Testis (tissue), 3 donors: ENCODE data around the gene CUBN. TPM values are rescaled to one million over a fixed set of nuclear protein-coding genes. Genes with fewer than 3 reads are reported as not detected.
"Not testable (repeated sequence)": the region's sequence is repeated elsewhere in the genome, so short reads cannot be mapped to it uniquely, and the experiment has no call there.

Experiments used
- DNase-seq: peaks from one replicate; pipeline ENCODE4 v3.0.0-alpha.2; 2019
- H3K27ac ChIP-seq, 2 donors: fragments of 200-600 bp; sonication (generic); one replicate each; pipeline ENCODE4 v1.5.1; 2019
- H3K27me3 ChIP-seq: fragments of 200-600 bp; sonication (generic); one replicate; pipeline ENCODE4 v1.5.1; 2019
- H3K36me3 ChIP-seq: fragments of 200-600 bp; sonication (generic); one replicate; pipeline ENCODE4 v1.5.1; 2017; ENCODE audit warnings: low read depth; ENCODE audit errors: missing control alignments
- H3K4me1 ChIP-seq: fragments of 200-600 bp; sonication (generic); one replicate; pipeline ENCODE4 v1.5.1; 2019
- H3K4me3 ChIP-seq, 2 donors: fragments of 200-600 bp; sonication (generic); one replicate each; pipeline ENCODE4 v1.5.1; 2017 to 2019
- H3K9me3 ChIP-seq: fragments of 200-600 bp; sonication (generic); one replicate; pipeline ENCODE4 v1.5.1; 2017
- POLR2A ChIP-seq: fragments of 450-650 bp; IDR thresholded peaks from one replicate; pipeline ENCODE4 v1.6.1; 2017; ENCODE audit warnings: antibody characterized with exemption, mild to moderate bottlenecking, moderate library complexity
- WGBS, 2 donors: methylation state at CpG; one replicate each; pipeline ENCODE4 v1.1.5; 2018; 5-methylcytosine and 5-hydroxymethylcytosine counted together
- intact Hi-C: fragments of 100-400 bp; cut with DNase I; formaldehyde crosslinking; loops from one replicate; pipeline ENCODE4 v1.15.1; 2023; ENCODE audit warnings: low total_unique reads
- polyA plus RNA-seq: library from polyadenylated mRNA; stranded (reverse); fragments of 350-450 nt; fragmentation: Illumina TruSeq; extraction: RNeasy Lipid Tissue Mini Kit (QIAGEN cat#74804); gene quantifications from one replicate; pipeline ENCODE4 v1.2.3, GENCODE V29; 2014; ENCODE audit warnings: low read depth, low replicate concordance; ENCODE audit not compliant: insufficient read depth
- total RNA-seq, 2 donors: library from RNA; depleted of rRNA; stranded (reverse); fragments of >200 nt; gene quantifications; one replicate each; pipeline ENCODE4 v1.2.3, GENCODE V29; 2016
- TF ChIP-seq, protein P1 (sequence below), 3 experiments: fragments of 450-650 bp in 2 of 3; fragments of 200-600 bp in 1 of 3; sonication (generic) in 1 of 3; IDR thresholded peaks; one replicate each; pipeline ENCODE4 v1.5.1; 2016 to 2019; ENCODE audit warnings: antibody characterized with exemption in 3 of 3, mild to moderate bottlenecking in 2 of 3, moderate library complexity in 1 of 3

The CUBN gene
- total and polyA plus RNA-seq, 3 donors from 2014 or later = 11.0 to 39.3 (median 19.2) TPM

DNA sequence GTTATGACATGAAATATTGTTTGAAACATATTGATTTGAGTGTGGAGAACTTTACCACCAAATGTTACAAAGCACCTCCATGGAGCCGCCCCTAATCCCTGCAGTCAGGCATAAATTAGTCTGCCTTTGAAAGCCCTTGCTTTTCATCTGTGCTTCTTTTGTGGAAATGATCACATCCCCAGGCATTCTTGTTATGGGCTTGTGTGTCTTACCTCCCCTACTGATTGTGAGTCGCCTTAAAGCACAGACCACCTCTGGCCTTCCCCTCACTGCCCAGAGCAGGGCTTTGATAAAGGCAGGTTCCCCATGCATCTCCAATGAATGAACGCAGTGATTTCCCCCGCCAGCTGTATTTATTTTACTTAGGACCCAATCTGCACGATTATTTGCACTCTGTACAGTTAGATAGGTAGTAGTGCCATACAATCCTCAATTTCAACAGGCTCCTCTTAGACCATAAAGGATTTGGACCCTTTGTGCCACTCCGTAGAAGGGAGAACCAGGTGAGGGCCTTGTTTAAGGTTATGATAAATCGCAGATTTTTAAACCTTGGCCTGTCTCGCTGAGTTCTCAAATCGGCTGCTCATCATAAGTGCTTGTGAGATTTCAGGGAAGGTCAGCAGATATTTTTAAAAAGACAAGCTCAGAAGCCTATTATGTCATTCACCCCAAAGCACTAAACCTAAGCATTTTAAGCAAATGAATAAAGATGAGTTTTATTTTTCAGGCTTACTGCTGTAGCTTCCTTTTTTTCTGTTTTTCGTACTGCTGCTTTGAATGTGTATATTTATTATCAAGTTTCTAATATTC lies 107.8 kb downstream of the CUBN start:
- no peak overlapping the region for H3K4me3 ChIP-seq
- intact Hi-C loops = no loop called here
- 67 to 68% methylated on average over 10 of the region's 10 CpGs for WGBS, 2 donors
- H3K9me3 ChIP-seq = no peaks in the 10 kb centered on the region
- no peak for DNase-seq
- no peaks in the 10 kb centered on the region for H3K27me3 ChIP-seq
- no peak overlapping the region for H3K27ac ChIP-seq
- H3K36me3 ChIP-seq = no peaks in the 10 kb centered on the region
- TF ChIP-seq, protein P1, sequence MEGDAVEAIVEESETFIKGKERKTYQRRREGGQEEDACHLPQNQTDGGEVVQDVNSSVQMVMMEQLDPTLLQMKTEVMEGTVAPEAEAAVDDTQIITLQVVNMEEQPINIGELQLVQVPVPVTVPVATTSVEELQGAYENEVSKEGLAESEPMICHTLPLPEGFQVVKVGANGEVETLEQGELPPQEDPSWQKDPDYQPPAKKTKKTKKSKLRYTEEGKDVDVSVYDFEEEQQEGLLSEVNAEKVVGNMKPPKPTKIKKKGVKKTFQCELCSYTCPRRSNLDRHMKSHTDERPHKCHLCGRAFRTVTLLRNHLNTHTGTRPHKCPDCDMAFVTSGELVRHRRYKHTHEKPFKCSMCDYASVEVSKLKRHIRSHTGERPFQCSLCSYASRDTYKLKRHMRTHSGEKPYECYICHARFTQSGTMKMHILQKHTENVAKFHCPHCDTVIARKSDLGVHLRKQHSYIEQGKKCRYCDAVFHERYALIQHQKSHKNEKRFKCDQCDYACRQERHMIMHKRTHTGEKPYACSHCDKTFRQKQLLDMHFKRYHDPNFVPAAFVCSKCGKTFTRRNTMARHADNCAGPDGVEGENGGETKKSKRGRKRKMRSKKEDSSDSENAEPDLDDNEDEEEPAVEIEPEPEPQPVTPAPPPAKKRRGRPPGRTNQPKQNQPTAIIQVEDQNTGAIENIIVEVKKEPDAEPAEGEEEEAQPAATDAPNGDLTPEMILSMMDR (IDR thresholded peaks at IDR 0.05) = no peak
- no peak for TF ChIP-seq POLR2A
- peaks cover 19% of the 10 kb centered on the region for H3K4me1 ChIP-seq

DNA sequence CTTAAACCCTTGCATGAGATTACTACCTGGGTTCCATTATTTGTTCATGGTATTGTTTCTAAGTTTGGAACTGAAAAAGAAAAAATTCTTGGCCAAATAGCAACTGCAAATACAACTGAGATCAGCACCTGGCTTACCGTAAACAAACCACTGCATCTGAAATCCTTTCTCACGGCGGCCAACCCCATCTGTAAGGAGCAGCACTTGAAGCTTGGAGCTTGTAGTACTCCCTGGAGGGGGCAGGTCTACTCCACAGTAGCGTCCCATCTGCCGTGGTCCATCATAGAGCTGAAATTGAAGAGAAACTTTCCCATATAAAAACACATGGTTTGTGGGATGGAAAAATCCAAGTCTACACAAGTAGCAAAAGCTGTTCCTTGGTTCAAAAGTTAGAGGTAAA lies 109.9 kb downstream of the CUBN start:
- no peak for TF ChIP-seq POLR2A
- TF ChIP-seq, protein P1 (IDR thresholded peaks at IDR 0.05) = no peak
- no peak for DNase-seq
- 92 to 96% methylated on average over 5 of the region's 5 CpGs for WGBS, 2 donors
- no peaks in the 10 kb centered on the region for H3K36me3 ChIP-seq
- H3K27me3 ChIP-seq = no peaks in the 10 kb centered on the region
- peaks cover 7% of the 10 kb centered on the region for H3K4me1 ChIP-seq
- no peak overlapping the region for H3K27ac ChIP-seq
- intact Hi-C loops = no loop called here
- no peak overlapping the region for H3K4me3 ChIP-seq
- H3K9me3 ChIP-seq = no peaks in the 10 kb centered on the region

DNA sequence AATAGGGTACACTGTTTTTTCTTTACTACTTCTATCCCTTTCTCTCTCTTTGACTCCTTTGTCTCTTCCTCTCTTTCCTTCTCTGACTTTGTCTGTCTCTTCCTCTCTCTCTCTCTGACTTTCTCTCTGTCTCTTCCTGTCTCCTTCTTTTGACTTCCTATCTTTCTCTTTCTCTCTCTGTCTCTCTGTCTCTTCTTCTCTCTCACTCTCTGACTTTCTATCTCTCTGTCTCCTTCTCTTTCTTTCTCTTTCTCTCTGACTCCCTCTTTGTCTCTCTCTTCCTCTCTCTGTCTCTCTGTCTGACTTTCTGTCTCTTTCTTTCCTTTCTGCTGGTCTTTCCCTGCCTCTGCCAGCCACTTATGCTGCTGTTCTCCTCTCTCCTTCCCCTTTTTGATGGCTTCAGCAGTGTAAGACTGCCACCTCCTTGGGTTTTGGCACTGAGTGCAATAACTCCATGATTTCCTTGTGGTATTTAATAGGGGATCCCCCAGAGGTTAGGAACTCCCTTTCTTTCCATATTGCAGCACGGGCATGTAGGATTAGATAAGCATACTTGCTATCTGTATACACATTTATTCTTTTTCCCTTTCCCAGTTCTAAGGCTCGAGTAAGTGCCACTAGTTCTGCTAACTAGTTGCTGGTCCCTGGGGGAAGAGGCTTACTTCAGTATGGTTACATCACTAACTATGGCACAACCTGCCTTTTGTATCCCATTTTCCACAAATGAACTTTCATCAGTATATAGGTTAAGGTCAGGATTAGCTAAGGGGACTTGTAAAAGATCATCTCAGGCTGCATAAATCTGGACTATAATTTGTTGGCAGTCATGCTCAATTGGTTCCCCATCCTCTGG lies 116.3 kb downstream of the CUBN start:
- H3K4me1 ChIP-seq = peaks cover 20% of the 10 kb centered on the region
- intact Hi-C loops, DNase-seq, H3K27ac ChIP-seq, H3K4me3 ChIP-seq, H3K36me3 ChIP-seq, H3K27me3 ChIP-seq, H3K9me3 ChIP-seq: not testable (repeated sequence)
- WGBS, 2 donors = 48 to 75% methylated on average over 2 of the region's 2 CpGs

DNA sequence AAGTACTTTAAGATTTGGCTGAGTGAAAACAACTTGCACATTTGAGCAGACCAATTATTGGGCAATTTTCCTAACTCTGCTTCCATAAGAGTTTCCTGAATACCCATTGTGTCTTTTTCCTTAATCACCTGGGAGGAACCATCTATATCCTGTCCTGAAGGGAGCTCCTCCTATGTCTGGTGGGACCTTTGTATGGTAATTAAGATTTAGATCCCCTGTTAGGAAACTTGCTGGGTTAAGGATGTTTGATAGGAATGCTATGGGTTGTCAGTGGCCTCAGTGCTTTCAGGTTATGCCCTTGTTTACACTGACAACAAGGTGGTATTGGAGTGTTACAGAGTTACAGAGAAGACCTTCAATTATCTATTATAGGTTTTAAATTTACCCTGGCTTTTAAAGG lies 116.9 kb downstream of the CUBN start:
- H3K27me3 ChIP-seq, DNase-seq, H3K36me3 ChIP-seq, H3K27ac ChIP-seq, intact Hi-C loops, H3K4me3 ChIP-seq, H3K9me3 ChIP-seq: not testable (repeated sequence)
- peaks cover 26% of the 10 kb centered on the region for H3K4me1 ChIP-seq

DNA sequence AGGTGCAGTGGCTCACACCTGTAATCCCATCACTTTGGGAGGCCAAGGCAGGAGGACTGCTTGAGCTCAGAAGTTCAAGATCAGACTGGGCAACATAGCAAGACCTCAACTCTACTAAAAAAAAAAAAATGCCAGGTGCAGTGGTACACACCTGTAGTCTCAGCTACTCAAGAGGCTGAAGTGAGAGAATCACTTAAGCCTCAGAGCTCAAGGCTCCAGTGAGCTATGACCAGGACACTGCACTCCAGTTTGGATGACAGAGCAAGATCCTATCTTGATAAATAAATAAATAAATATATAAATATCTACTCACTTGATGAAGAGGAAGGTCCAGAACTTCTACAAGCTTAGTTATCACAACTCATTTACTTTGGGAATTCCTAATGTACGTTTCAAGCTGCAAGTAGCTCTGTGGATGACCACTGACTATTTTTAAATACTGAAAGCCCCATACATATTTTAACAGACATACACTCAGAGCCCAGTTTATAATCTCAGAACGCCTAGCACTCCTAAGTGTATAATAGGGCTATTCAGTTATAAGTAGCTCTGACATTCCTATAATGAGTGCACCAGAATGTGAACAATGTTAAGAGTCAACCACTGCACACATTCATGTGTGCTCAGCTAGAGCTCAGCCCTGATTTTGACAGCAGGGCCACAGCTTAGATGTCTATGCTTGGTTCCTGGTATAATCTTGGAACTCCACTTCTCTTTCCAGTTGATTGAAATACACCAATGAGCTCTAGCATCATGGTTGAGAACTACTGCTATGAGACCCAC lies 119.1 kb downstream of the CUBN start:
- 84 to 87% methylated on average over 2 of the region's 2 CpGs for WGBS, 2 donors
- Histone ChIP-seq H3K4me3 (no peak overlapping the region), H3K27ac (peak overlapping the region in 1 of 2 donors; percentile 55), H3K4me1 (peaks cover 44% of the 10 kb centered on the region), H3K36me3 (no peaks in the 10 kb centered on the region), H3K9me3 (no peaks in the 10 kb centered on the region), H3K27me3 (no peaks in the 10 kb centered on the region)
- intact Hi-C loops = no loop called here
- TF ChIP-seq POLR2A = no peak
- no peak for DNase-seq

DNA sequence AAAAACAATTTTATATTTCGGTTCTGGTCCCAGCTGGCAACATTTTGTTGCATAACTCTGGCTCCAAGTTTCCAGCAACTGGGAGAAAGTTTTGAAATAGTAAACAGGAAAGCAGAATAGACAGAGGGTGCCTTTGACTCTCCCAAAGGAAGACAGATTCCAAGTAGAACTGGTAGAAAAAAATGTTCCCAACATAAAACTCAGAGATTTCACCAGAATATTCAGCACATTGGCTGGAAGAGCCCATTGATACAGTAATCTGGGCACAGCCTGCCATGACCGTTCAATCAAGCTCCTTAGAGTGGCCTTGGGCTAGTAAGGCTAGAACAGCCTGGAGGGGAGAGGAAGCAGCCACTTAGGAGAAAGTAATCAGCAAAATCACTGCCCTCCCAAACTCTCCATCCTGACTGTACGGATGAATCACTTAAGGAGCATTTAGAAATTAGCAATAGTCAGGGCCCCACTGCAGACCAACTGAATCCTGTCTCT lies 120.4 kb downstream of the CUBN start:
- no peak for DNase-seq
- Histone ChIP-seq H3K9me3 (no peaks in the 10 kb centered on the region), H3K4me1 (peaks cover 44% of the 10 kb centered on the region), H3K27me3 (no peaks in the 10 kb centered on the region), H3K27ac (peak overlapping the region; percentile 41 to 55), H3K36me3 (no peaks in the 10 kb centered on the region), H3K4me3 (no peak overlapping the region)
- intact Hi-C loops = no loop called here
- no peak for TF ChIP-seq POLR2A
- TF ChIP-seq, protein P1 (IDR thresholded peaks at IDR 0.05) = no peak
- WGBS, 2 donors = 22 to 49% methylated on average over 3 of the region's 3 CpGs
